Measurements from ENCODE around the gene LMAN2. TPM values are rescaled to one million over a fixed set of nuclear protein-coding genes. Genes with fewer than 3 reads are reported as not detected.
"Not testable (repeated sequence)": the region's sequence is repeated elsewhere in the genome, so short reads cannot be mapped to it uniquely, and the experiment has no call there.

LMAN2 gene
- total RNA-seq, 2 donors from 2014 or later = 119 to 128 TPM

DNA sequence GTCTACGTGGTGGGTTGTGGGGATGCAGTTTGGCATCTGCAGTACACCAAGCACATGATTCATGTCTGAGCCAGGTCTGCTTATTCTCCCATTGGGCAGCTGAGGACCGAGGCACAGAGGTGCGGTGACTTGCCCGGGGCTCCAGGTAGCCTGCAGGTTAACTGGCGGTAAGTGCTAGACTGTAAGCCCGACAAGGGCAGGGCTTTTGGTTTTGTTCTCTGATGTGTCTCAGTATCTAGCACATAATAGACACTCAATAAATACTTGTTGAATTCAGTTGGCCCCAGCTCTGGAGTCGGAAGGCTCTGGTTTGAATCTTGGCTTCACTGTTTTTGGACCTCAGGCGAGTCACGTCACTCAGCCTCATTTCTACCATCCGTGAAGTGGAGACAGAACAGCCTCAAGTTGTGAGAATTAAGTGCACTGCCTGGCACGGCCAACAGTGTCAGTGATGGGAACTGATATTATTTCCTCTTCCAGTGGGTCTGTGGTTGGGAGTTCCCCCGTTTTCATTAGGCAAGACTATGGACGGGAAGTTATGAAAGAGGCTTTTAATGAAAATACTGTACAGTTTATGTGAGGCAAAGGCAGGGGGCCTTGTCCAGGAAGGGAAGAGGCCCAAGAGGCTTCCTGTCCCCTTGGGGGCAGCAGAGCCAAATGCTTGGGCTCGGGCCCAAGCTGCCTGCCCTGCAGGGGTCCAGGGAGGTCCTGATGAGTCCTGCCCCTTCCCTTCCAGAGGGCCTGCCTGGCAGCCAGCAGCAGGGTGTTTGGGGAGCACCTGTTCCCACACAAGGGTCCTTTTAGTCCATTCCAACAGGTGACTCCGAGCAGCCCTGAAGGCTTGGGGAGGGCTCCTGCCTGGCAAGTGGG, 44.6 kb downstream of the LMAN2 start:
- WGBS, 2 experiments (ENCODE audit: insufficient coverage in 1 of 2, insufficient read length in 1 of 2) = 94 to 96% methylated on average over 9 to 15 of the region's 15 CpGs
- Mint-ChIP-seq H3K27me3 (ENCODE audit: insufficient read depth) (peaks cover 3% of the 10 kb centered on the region), H3K4me1 (peaks cover 23% of the 10 kb centered on the region), H3K9me3 (no peaks in the 10 kb centered on the region), H3K36me3 (ENCODE audit: low read depth) (peaks cover 30% of the 10 kb centered on the region), H3K4me3 (no peak overlapping the region), H3K27ac (no peak overlapping the region)
- Histone ChIP-seq H3K4me3 (ENCODE audit: low read length) (no peak overlapping the region), H3K4me1 (ENCODE audit: control insufficient read depth, insufficient read depth, low read length) (peaks cover 5% of the 10 kb centered on the region), H3K27me3 (ENCODE audit: control insufficient read depth, insufficient read depth, low read length, poor library complexity, severe bottlenecking) (no peaks in the 10 kb centered on the region), H3K9ac (ENCODE audit: extremely low read depth, low read length, poor library complexity, severe bottlenecking) (no peak overlapping the region), H3K36me3 (ENCODE audit: control insufficient read depth, insufficient read depth, low read length) (peaks cover 30% of the 10 kb centered on the region), H3K9me3 (ENCODE audit: control insufficient read depth, low read length) (no peaks in the 10 kb centered on the region), H3K27ac (ENCODE audit: low read depth, low read length) (no peak overlapping the region)
- DNase-seq = peak; percentile 74
- TF ChIP-seq, protein P1, sequence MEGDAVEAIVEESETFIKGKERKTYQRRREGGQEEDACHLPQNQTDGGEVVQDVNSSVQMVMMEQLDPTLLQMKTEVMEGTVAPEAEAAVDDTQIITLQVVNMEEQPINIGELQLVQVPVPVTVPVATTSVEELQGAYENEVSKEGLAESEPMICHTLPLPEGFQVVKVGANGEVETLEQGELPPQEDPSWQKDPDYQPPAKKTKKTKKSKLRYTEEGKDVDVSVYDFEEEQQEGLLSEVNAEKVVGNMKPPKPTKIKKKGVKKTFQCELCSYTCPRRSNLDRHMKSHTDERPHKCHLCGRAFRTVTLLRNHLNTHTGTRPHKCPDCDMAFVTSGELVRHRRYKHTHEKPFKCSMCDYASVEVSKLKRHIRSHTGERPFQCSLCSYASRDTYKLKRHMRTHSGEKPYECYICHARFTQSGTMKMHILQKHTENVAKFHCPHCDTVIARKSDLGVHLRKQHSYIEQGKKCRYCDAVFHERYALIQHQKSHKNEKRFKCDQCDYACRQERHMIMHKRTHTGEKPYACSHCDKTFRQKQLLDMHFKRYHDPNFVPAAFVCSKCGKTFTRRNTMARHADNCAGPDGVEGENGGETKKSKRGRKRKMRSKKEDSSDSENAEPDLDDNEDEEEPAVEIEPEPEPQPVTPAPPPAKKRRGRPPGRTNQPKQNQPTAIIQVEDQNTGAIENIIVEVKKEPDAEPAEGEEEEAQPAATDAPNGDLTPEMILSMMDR (conservative IDR thresholded peaks at IDR 0.05) = peak; percentile 44

DNA sequence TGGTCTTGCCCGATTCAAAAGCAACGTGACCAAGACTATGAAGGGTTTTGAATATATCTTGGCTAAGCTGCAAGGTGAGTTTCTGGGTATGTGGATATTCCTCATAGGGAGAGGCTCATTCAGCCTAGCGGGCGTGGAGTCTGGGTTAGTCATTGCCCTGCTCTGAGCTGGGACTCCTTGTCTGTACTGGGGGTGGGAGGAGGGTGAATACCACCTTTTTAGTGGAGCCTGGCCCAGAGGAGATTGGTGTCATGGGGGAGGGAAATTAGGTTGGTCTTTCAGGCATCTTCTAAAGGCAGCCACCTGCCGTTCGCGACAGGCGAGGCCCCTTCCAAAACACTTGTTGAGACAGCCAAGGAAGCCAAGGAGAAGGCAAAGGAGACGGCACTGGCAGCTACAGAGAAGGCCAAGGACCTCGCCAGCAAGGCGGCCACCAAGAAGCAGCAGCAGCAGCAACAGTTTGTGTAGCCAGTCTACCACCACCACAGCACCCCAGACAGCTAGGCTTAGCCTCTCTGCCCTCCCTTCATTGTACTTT, 45.3 kb downstream of the LMAN2 start:
- Mint-ChIP-seq H3K4me3 (peak overlapping the region; percentile 81), H3K27ac (peak overlapping the region; percentile 35), H3K36me3 (ENCODE audit: low read depth) (peaks cover 30% of the 10 kb centered on the region), H3K4me1 (peaks cover 24% of the 10 kb centered on the region)
- not testable (repeated sequence) for H3K27ac ChIP-seq (ENCODE audit: low read depth, low read length); H3K27me3 Mint-ChIP-seq (ENCODE audit: insufficient read depth); H3K9me3 Mint-ChIP-seq; H3K27me3 ChIP-seq (ENCODE audit: control insufficient read depth, insufficient read depth, low read length, poor library complexity, severe bottlenecking); H3K9me3 ChIP-seq (ENCODE audit: control insufficient read depth, low read length); H3K9ac ChIP-seq (ENCODE audit: extremely low read depth, low read length, poor library complexity, severe bottlenecking); H3K4me3 ChIP-seq (ENCODE audit: low read length)
- Histone ChIP-seq H3K36me3 (ENCODE audit: control insufficient read depth, insufficient read depth, low read length) (peaks cover 38% of the 10 kb centered on the region), H3K4me1 (ENCODE audit: control insufficient read depth, insufficient read depth, low read length) (peaks cover 10% of the 10 kb centered on the region)
- WGBS, 2 experiments (ENCODE audit: insufficient coverage in 1 of 2, insufficient read length in 1 of 2) = 93 to 100% methylated on average over 1 to 11 of the region's 11 CpGs
- peak; percentile 29 for DNase-seq

DNA sequence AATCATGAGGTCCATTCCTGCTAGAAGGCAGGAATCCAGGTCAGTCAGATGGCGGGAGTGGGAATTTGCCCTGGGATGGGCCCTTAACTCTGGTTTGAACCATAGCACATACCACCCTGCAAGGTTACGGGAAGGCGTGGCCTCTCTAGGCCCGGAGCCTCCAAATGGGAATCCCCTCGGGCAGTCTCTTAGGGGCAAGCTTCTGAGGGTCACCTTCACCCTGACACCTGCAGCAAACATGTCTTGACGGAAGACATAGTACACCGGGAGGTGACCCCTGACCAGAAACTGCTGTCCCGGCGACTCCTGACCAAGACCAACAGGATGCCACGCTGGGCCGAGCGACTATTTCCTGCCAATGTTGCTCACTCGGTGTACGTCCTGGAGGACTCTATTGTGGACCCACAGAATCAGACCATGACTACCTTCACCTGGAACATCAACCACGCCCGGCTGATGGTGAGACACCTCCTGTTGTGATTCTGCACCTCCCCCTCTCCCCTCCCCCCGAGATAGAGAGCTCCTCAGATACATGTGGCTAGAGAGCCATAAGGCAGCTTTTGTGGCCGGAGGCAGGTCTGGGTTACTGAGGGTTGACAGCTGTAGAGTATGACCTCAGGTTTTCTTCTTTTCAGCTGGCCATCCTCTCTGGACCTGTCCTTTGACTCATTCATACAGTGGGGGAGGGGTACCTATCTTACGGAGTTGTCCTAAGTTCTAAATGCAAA, 46.9 kb downstream of the LMAN2 start:
- H3K4me3 ChIP-seq (ENCODE audit: low read length) = peak overlapping the region; percentile 99
- H3K27me3 ChIP-seq (ENCODE audit: control insufficient read depth, insufficient read depth, low read length, poor library complexity, severe bottlenecking) = no peaks in the 10 kb centered on the region
- H3K36me3 ChIP-seq (ENCODE audit: control insufficient read depth, insufficient read depth, low read length) = peaks cover 47% of the 10 kb centered on the region
- peak overlapping the region; percentile 91 for H3K9ac ChIP-seq (ENCODE audit: extremely low read depth, low read length, poor library complexity, severe bottlenecking)
- 42 to 59% methylated on average over 5 to 19 of the region's 19 CpGs for WGBS, 2 experiments (ENCODE audit: insufficient coverage in 1 of 2, insufficient read length in 1 of 2)
- Mint-ChIP-seq H3K4me1 (peaks cover 30% of the 10 kb centered on the region), H3K9me3 (no peaks in the 10 kb centered on the region), H3K27ac (peak overlapping the region; percentile 88), H3K27me3 (ENCODE audit: insufficient read depth) (no peaks in the 10 kb centered on the region), H3K4me3 (peak overlapping the region; percentile 81), H3K36me3 (ENCODE audit: low read depth) (peaks cover 32% of the 10 kb centered on the region)
- no peak overlapping the region for H3K27ac ChIP-seq (ENCODE audit: low read depth, low read length)
- TF ChIP-seq, protein P1 (conservative IDR thresholded peaks at IDR 0.05) = no peak
- H3K9me3 ChIP-seq (ENCODE audit: control insufficient read depth, low read length) = no peaks in the 10 kb centered on the region
- no peak for DNase-seq
- H3K4me1 ChIP-seq (ENCODE audit: control insufficient read depth, insufficient read depth, low read length) = peaks cover 20% of the 10 kb centered on the region

Measured in endodermal cell (in vitro differentiated cells).